Keratinocyte (primary cell): ENCODE results near the gene SPRY1. TPM values are rescaled to one million over a fixed set of nuclear protein-coding genes. Genes with fewer than 3 reads are reported as not detected.
A peak's percentile ranks its signal among the peaks of the same experiment; 100 is the strongest.

Experiments used
- DNase-seq: peaks from one replicate; pipeline ENCODE4 v3.0.0-alpha.2; 2011; ENCODE audit warnings: low read depth, missing footprints, low spot score
- FAIRE-seq: peaks from 2 replicates; lab custom pipeline; 2011; peaks lifted over from hg19 to GRCh38; lab: Jason Lieb, UNC
- H2AFZ ChIP-seq: 2 replicates; pipeline ENCODE4 v1.6.0; 2012; ENCODE audit warnings: low read length, control low read depth, inconsistent platforms; ENCODE audit not compliant: control insufficient read depth
- H3K27ac ChIP-seq: 2 replicates; pipeline ENCODE4 v1.5.1; 2011; ENCODE audit warnings: low read length; ENCODE audit not compliant: control insufficient read depth, insufficient read depth
- H3K27me3 ChIP-seq: 3 replicates; pipeline ENCODE4 v1.6.0; 2011; ENCODE audit warnings: low read length; ENCODE audit not compliant: control insufficient read depth, insufficient read depth; ENCODE audit errors: extremely low read depth
- H3K36me3 ChIP-seq, 2 experiments: 2 replicates in 1 of 2; 3 replicates in 1 of 2; pipeline ENCODE4 v1.5.1; 2011; ENCODE audit warnings: low read length in 2 of 2, mild to moderate bottlenecking in 1 of 2; ENCODE audit not compliant: control insufficient read depth in 2 of 2, insufficient read depth in 2 of 2; ENCODE audit errors: extremely low read depth in 1 of 2
- H3K4me1 ChIP-seq: 3 replicates; pipeline ENCODE4 v1.5.1; 2011; ENCODE audit warnings: low read length; ENCODE audit not compliant: control insufficient read depth, insufficient read depth; ENCODE audit errors: extremely low read depth
- H3K4me2 ChIP-seq: 3 replicates; pipeline ENCODE4 v1.6.0; 2011; ENCODE audit warnings: low read depth, low read length; ENCODE audit not compliant: control insufficient read depth, insufficient read depth; ENCODE audit errors: extremely low read depth
- H3K4me3 ChIP-seq, 3 experiments: fragments of 200-600 bp in 1 of 3; sonication (generic) in 1 of 3; 2 replicates in 2 of 3; 3 replicates in 1 of 3; pipeline ENCODE4 v1.5.1; 2011 to 2016; ENCODE audit warnings: low read length in 3 of 3, mild to moderate bottlenecking in 3 of 3, control low read depth in 2 of 3, inconsistent platforms in 1 of 3, low read depth in 1 of 3, mixed read lengths in 1 of 3, mixed run types in 1 of 3, moderate library complexity in 1 of 3; ENCODE audit not compliant: control insufficient read depth in 2 of 3, insufficient read depth in 2 of 3; ENCODE audit errors: extremely low read depth in 1 of 3
- H3K79me2 ChIP-seq: 2 replicates; pipeline ENCODE4 v1.6.0; 2012; ENCODE audit warnings: low read length; ENCODE audit not compliant: control insufficient read depth, insufficient read depth
- H3K9ac ChIP-seq: 3 replicates; pipeline ENCODE4 v1.6.0; 2011; ENCODE audit warnings: low read length; ENCODE audit not compliant: control insufficient read depth, insufficient read depth; ENCODE audit errors: extremely low read depth
- H3K9me1 ChIP-seq: 3 replicates; pipeline ENCODE4 v1.6.0; 2011; ENCODE audit warnings: low read length; ENCODE audit not compliant: control insufficient read depth, insufficient read depth; ENCODE audit errors: extremely low read depth
- H3K9me3 ChIP-seq: 2 replicates; pipeline ENCODE4 v1.5.1; 2012; ENCODE audit warnings: low read depth, low read length; ENCODE audit not compliant: control insufficient read depth
- H4K20me1 ChIP-seq: 3 replicates; pipeline ENCODE4 v1.6.0; 2011; ENCODE audit warnings: low read length; ENCODE audit not compliant: control insufficient read depth, insufficient read depth; ENCODE audit errors: extremely low read depth
- CTCF ChIP-seq, 3 experiments: IDR thresholded peaks in 1 of 3; conservative IDR thresholded peaks in 1 of 3; optimal IDR thresholded peaks in 1 of 3; 2 replicates in 2 of 3; 3 replicates in 1 of 3; pipeline versions ENCODE3 to v1.5.1; 2011; ENCODE audit warnings: low read length in 3 of 3, mild to moderate bottlenecking in 3 of 3, moderate library complexity in 2 of 3, control low read depth in 1 of 3, inconsistent platforms in 1 of 3; ENCODE audit not compliant: insufficient read depth in 2 of 3; ENCODE audit errors: extremely low read depth in 1 of 3
- EZH2 ChIP-seq: IDR thresholded peaks from one replicate; pipeline ENCODE4 v1.6.1; 2012; ENCODE audit warnings: inconsistent platforms, mild to moderate bottlenecking, low read length, moderate library complexity
- dilution Hi-C: fragments of 300-500 bp; cut with MboI; formaldehyde crosslinking; loops from one replicate; pipeline ENCODE4 v1.7.0; 2020; ENCODE audit warnings: low sequenced_read_pairs; ENCODE audit not compliant: extremely low pct_ligation_motif_present
- polyA plus RNA-seq, 5 experiments: library from polyadenylated mRNA; depleted of rRNA in 3 of 5; stranded (reverse) in 3 of 5; stranded (forward) in 1 of 5; unstranded in 1 of 5; fragments of >200 nt; gene quantifications; 1 replicate in 1 of 5; 2 replicates in 3 of 5; 3 replicates in 1 of 5; pipeline versions ENCODE4 v1.2.1 to v1.2.3, GENCODE V29; 2011 to 2012; ENCODE audit warnings: missing spikeins in 2 of 5, low read depth in 1 of 5, low replicate concordance in 1 of 5

Gene SPRY1
- polyA plus RNA-seq, 1 donor (not counting 4 experiments of a cell fraction or from before 2014, with no cell fraction given) = 3.6 TPM

- Histone ChIP-seq H3K9ac (no peak overlapping the region), H3K27ac (no peak overlapping the region), H3K36me3 (no peaks in the 10 kb centered on the region), H3K27me3 (no peaks in the 10 kb centered on the region), H3K9me1 (no peaks in the 10 kb centered on the region), H2AFZ (no peak overlapping the region), H3K4me2 (no peak overlapping the region), H4K20me1 (no peaks in the 10 kb centered on the region), H3K4me3 (no peak overlapping the region), H3K4me1 (peaks cover 28% of the 10 kb centered on the region), H3K9me3 (no peaks in the 10 kb centered on the region), H3K79me2 (no peaks in the 10 kb centered on the region)
- FAIRE-seq (no peak), DNase-seq (no peak)
- dilution Hi-C loops = no loop called here
- no peak for TF ChIP-seq CTCF (optimal IDR thresholded peaks at IDR 0.05 in 1 of 3, IDR thresholded peaks at IDR 0.05 in 1 of 3, conservative IDR thresholded peaks at IDR 0.05 in 1 of 3; ENCODE audit: extremely low read depth in 1 of 3, insufficient read depth in 2 of 3, low read length in 3 of 3)
- TF ChIP-seq EZH2 = no peak
Observed at GRCh38 chr4:123351713-123352112, 44.9 kb upstream of the SPRY1 start.

GRCh38 chr4:123352240-123352945 is 44.2 kb upstream of the SPRY1 start:
- H3K9ac ChIP-seq = no peak overlapping the region
- H3K79me2 ChIP-seq = no peaks in the 10 kb centered on the region
- H3K9me3 ChIP-seq = no peaks in the 10 kb centered on the region
- no peaks in the 10 kb centered on the region for H3K36me3 ChIP-seq
- peak overlapping the region; percentile 65 for H3K4me2 ChIP-seq
- FAIRE-seq = peak; percentile 64
- peak overlapping the region in 2 of 3 experiments; percentile 23 to 36 for H3K4me3 ChIP-seq
- no peak for TF ChIP-seq EZH2
- no peak for TF ChIP-seq CTCF (optimal IDR thresholded peaks at IDR 0.05 in 1 of 3, IDR thresholded peaks at IDR 0.05 in 1 of 3, conservative IDR thresholded peaks at IDR 0.05 in 1 of 3; ENCODE audit: extremely low read depth in 1 of 3, insufficient read depth in 2 of 3, low read length in 3 of 3)
- peaks cover 28% of the 10 kb centered on the region for H3K4me1 ChIP-seq
- H4K20me1 ChIP-seq = no peaks in the 10 kb centered on the region
- no peaks in the 10 kb centered on the region for H3K27me3 ChIP-seq
- no peaks in the 10 kb centered on the region for H3K9me1 ChIP-seq
- dilution Hi-C loops = no loop called here
- peak overlapping the region; percentile 66 for H3K27ac ChIP-seq
- DNase-seq = peak; percentile 42
- no peak overlapping the region for H2AFZ ChIP-seq
